ENCODE data around the gene EPHA3.

EPHA3 gene

GRCh38 chr3:89252860-89253259 lies 145.4 kb downstream of the EPHA3 start:
- ATAC-seq, result no peak
- TF ChIP-seq GLIS3 (CRISPR knock-in tag; IDR thresholded peaks at IDR 0.05) (no peak), CREB5 (CRISPR knock-in tag; IDR thresholded peaks at IDR 0.05; ENCODE audit: low read depth) (no peak), ZNF565 (CRISPR knock-in tag; conservative IDR thresholded peaks at IDR 0.05; ENCODE audit: low read depth) (no peak), RARB (CRISPR knock-in tag; IDR thresholded peaks at IDR 0.05) (no peak), ARNTL (CRISPR knock-in tag; IDR thresholded peaks at IDR 0.05; ENCODE audit: borderline replicate concordance, low read depth) (no peak), ISL1 (CRISPR knock-in tag; IDR thresholded peaks at IDR 0.05) (no peak), TCF4 (CRISPR knock-in tag; IDR thresholded peaks at IDR 0.05; ENCODE audit: borderline replicate concordance) (no peak), ZFP30 (CRISPR knock-in tag; IDR thresholded peaks at IDR 0.05) (no peak), ESRRG (CRISPR knock-in tag; IDR thresholded peaks at IDR 0.05) (no peak), BACH2 (CRISPR knock-in tag; IDR thresholded peaks at IDR 0.05; ENCODE audit: borderline replicate concordance) (no peak), ZNF70 (CRISPR knock-in tag; IDR thresholded peaks at IDR 0.05) (no peak), CSDC2 (CRISPR knock-in tag; IDR thresholded peaks at IDR 0.05) (no peak), TOX (CRISPR knock-in tag; IDR thresholded peaks at IDR 0.05; ENCODE audit: borderline replicate concordance) (no peak), SNAI2 (CRISPR knock-in tag; IDR thresholded peaks at IDR 0.05) (no peak), ZC3H10 (CRISPR knock-in tag; IDR thresholded peaks at IDR 0.05) (no peak), PPARA (CRISPR knock-in tag; IDR thresholded peaks at IDR 0.05; ENCODE audit: borderline replicate concordance) (no peak), ZNF8 (CRISPR knock-in tag; IDR thresholded peaks at IDR 0.05) (no peak), ZFP3 (CRISPR knock-in tag; IDR thresholded peaks at IDR 0.05) (no peak)
- TF ChIP-seq, protein P1, sequence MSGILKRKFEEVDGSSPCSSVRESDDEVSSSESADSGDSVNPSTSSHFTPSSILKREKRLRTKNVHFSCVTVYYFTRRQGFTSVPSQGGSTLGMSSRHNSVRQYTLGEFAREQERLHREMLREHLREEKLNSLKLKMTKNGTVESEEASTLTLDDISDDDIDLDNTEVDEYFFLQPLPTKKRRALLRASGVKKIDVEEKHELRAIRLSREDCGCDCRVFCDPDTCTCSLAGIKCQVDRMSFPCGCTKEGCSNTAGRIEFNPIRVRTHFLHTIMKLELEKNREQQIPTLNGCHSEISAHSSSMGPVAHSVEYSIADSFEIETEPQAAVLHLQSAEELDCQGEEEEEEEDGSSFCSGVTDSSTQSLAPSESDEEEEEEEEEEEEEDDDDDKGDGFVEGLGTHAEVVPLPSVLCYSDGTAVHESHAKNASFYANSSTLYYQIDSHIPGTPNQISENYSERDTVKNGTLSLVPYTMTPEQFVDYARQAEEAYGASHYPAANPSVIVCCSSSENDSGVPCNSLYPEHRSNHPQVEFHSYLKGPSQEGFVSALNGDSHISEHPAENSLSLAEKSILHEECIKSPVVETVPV (CRISPR knock-in tag; IDR thresholded peaks at IDR 0.05), result no peak

DNA sequence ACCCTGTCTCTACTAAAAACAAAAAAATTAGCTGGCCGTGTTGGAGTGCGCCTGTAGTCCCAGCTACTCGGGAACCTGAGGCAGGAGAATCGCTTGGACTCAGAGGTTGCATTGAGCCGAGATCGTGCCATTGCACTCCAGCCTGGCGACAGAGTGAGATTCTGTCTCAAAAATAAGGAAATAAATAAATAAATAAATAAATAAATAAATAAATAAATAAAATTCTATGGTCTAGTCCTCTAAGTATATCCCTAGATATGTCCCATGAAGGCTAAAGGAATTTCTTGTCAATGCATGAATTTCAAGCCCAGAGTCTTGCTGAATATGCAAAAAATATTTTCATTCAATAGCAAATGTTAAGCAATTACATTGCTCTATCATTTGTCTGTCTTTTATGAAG lies 149.0 kb downstream of the EPHA3 start:
- no peak for TF ChIP-seq ZNF8 (CRISPR knock-in tag; IDR thresholded peaks at IDR 0.05)
- TF ChIP-seq SNAI2 (CRISPR knock-in tag; IDR thresholded peaks at IDR 0.05), result no peak
- no peak for TF ChIP-seq ISL1 (CRISPR knock-in tag; IDR thresholded peaks at IDR 0.05)
- TF ChIP-seq ZFP3 (CRISPR knock-in tag; IDR thresholded peaks at IDR 0.05), result no peak
- no peak for TF ChIP-seq PATZ1 (CRISPR knock-in tag; IDR thresholded peaks at IDR 0.05; ENCODE audit: borderline replicate concordance)
- no peak for TF ChIP-seq ZFP30 (CRISPR knock-in tag; IDR thresholded peaks at IDR 0.05)
- no peak for TF ChIP-seq ZNF565 (CRISPR knock-in tag; conservative IDR thresholded peaks at IDR 0.05; ENCODE audit: low read depth)
- no peak for TF ChIP-seq GLIS3 (CRISPR knock-in tag; IDR thresholded peaks at IDR 0.05)
- ATAC-seq, result no peak

GRCh38 chr3:89256882-89257281 lies 149.5 kb downstream of the EPHA3 start:
- no peak for TF ChIP-seq SNAI2 (CRISPR knock-in tag; IDR thresholded peaks at IDR 0.05)
- TF ChIP-seq GLIS3 (CRISPR knock-in tag; IDR thresholded peaks at IDR 0.05), result no peak
- TF ChIP-seq OSR1 (CRISPR knock-in tag; IDR thresholded peaks at IDR 0.05), result no peak
- TF ChIP-seq RARB (CRISPR knock-in tag; IDR thresholded peaks at IDR 0.05), result no peak
- TF ChIP-seq TOX (CRISPR knock-in tag; IDR thresholded peaks at IDR 0.05; ENCODE audit: borderline replicate concordance), result no peak
- TF ChIP-seq, protein P2, sequence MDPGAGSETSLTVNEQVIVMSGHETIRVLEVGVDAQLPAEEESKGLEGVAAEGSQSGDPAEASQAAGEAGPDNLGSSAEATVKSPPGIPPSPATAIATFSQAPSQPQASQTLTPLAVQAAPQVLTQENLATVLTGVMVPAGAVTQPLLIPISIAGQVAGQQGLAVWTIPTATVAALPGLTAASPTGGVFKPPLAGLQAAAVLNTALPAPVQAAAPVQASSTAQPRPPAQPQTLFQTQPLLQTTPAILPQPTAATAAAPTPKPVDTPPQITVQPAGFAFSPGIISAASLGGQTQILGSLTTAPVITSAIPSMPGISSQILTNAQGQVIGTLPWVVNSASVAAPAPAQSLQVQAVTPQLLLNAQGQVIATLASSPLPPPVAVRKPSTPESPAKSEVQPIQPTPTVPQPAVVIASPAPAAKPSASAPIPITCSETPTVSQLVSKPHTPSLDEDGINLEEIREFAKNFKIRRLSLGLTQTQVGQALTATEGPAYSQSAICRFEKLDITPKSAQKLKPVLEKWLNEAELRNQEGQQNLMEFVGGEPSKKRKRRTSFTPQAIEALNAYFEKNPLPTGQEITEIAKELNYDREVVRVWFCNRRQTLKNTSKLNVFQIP (CRISPR knock-in tag; IDR thresholded peaks at IDR 0.05; ENCODE audit: borderline replicate concordance, low read depth), result no peak
- TF ChIP-seq TCF4 (CRISPR knock-in tag; IDR thresholded peaks at IDR 0.05; ENCODE audit: borderline replicate concordance), result no peak
- no peak for TF ChIP-seq CREB5 (CRISPR knock-in tag; IDR thresholded peaks at IDR 0.05; ENCODE audit: low read depth)
- no peak for TF ChIP-seq ESRRG (CRISPR knock-in tag; IDR thresholded peaks at IDR 0.05)
- no peak for TF ChIP-seq ZNF565 (CRISPR knock-in tag; conservative IDR thresholded peaks at IDR 0.05; ENCODE audit: low read depth)
- TF ChIP-seq ZC3H10 (CRISPR knock-in tag; IDR thresholded peaks at IDR 0.05), result no peak
- ATAC-seq, result no peak
